ENCODE data around the gene SERTAD4. TPM values are rescaled to one million over a fixed set of nuclear protein-coding genes. Genes with fewer than 3 reads are reported as not detected.
A peak's percentile ranks its signal among the peaks of the same experiment; 100 is the strongest.

Gene SERTAD4
- total and polyA plus RNA-seq, 7 donors = 0.60 to 23.5 (median 4.3) TPM

GRCh38 chr1:210231846-210232510 is 618 bp upstream of the SERTAD4 start:
- intact Hi-C loops (cut with DNase I) = loop anchor here (2.0 kb wide), 1 partner anchor 61 kb away; no protein-coding TSS in a partner anchor
- WGBS, 2 donors = 1 to 3% methylated on average over 20 of the region's 20 CpGs
- H3K36me3 ChIP-seq = no peaks in the 10 kb centered on the region
- peak overlapping the region; percentile 58 to 97 (median 83) for H3K4me3 ChIP-seq
- H3K27ac ChIP-seq = peak overlapping the region; percentile 84 to 99 (median 98)
- H3K27me3 ChIP-seq = no peaks in the 10 kb centered on the region
- DNase-seq = no peak
- H3K4me1 ChIP-seq = peaks cover 0 to 56% (median 44%) of the 10 kb centered on the region in 4 donors
- H3K9me3 ChIP-seq = no peaks in the 10 kb centered on the region
- TF ChIP-seq CTCF (IDR thresholded peaks at IDR 0.05) = no peak
- TF ChIP-seq POLR2AphosphoS5 (IDR thresholded peaks at IDR 0.05) = peak; percentile 27 to 55 (median 36)

GRCh38 chr1:210233216-210233494 is 559 bp downstream of the SERTAD4 start:
- no peaks in the 10 kb centered on the region for H3K9me3 ChIP-seq
- peaks cover 0 to 59% (median 54%) of the 10 kb centered on the region in 4 donors for H3K4me1 ChIP-seq
- no peak for TF ChIP-seq POLR2AphosphoS5 (IDR thresholded peaks at IDR 0.05)
- TF ChIP-seq EP300 (IDR thresholded peaks at IDR 0.05) = no peak
- TF ChIP-seq POLR2A (IDR thresholded peaks at IDR 0.05) = no peak
- TF ChIP-seq CTCF (IDR thresholded peaks at IDR 0.05) = no peak
- H3K27me3 ChIP-seq = no peaks in the 10 kb centered on the region
- no peaks in the 10 kb centered on the region for H3K36me3 ChIP-seq
- intact Hi-C loops (cut with DNase I) = loop anchor here (2.0 kb wide), 1 partner anchor 60 kb away; no protein-coding TSS in a partner anchor
- peak overlapping the region; percentile 84 to 99 (median 98) for H3K27ac ChIP-seq
- WGBS, 2 donors = 0% methylated on average over 26 of the region's 26 CpGs
- peak; percentile 72 for DNase-seq
- peak overlapping the region; percentile 58 to 97 (median 83) for H3K4me3 ChIP-seq

- Histone ChIP-seq H3K36me3 (no peaks in the 10 kb centered on the region), H3K9me3 (no peaks in the 10 kb centered on the region), H3K4me3 (peak overlapping the region; percentile 58 to 97 (median 83)), H3K27me3 (no peaks in the 10 kb centered on the region), H3K4me1 (peaks cover 0 to 64% (median 59%) of the 10 kb centered on the region in 4 donors), H3K27ac (peak overlapping the region; percentile 84 to 99 (median 98))
- peak; percentile 76 for DNase-seq
- 1% methylated on average over 59 to 61 of the region's 61 CpGs for WGBS, 2 donors
- TF ChIP-seq EP300 (IDR thresholded peaks at IDR 0.05) (no peak), CTCF (IDR thresholded peaks at IDR 0.05) (no peak), POLR2AphosphoS5 (IDR thresholded peaks at IDR 0.05) (peak in 1 of 4 donors; percentile 48), POLR2A (IDR thresholded peaks at IDR 0.05) (peak in 1 of 2 donors; percentile 8)
- intact Hi-C loops (cut with DNase I) = loop anchor here (2.0 kb wide), 1 partner anchor 59 kb away; no protein-coding TSS in a partner anchor
Observed at GRCh38 chr1:210233495-210234328, 1.1 kb downstream of the SERTAD4 start.

GRCh38 chr1:210234329-210234757 is 1.7 kb downstream of the SERTAD4 start:
- H3K4me3 ChIP-seq = peak overlapping the region; percentile 58 to 97 (median 83)
- H3K9me3 ChIP-seq = no peaks in the 10 kb centered on the region
- H3K4me1 ChIP-seq = peaks cover 0 to 70% (median 66%) of the 10 kb centered on the region in 4 donors
- peak overlapping the region; percentile 84 to 99 (median 98) for H3K27ac ChIP-seq
- H3K27me3 ChIP-seq = no peaks in the 10 kb centered on the region
- no peak for DNase-seq
- H3K36me3 ChIP-seq = no peaks in the 10 kb centered on the region
- 26 to 34% methylated on average over 10 of the region's 10 CpGs for WGBS, 2 donors
- intact Hi-C loops (cut with DNase I) = no loop called here
- TF ChIP-seq POLR2AphosphoS5 (IDR thresholded peaks at IDR 0.05) (no peak), CTCF (IDR thresholded peaks at IDR 0.05) (peak in 1 of 4 experiments; percentile 20), POLR2A (IDR thresholded peaks at IDR 0.05) (no peak)
